ENCODE data around the gene MAP3K2.
A peak's percentile ranks its signal among the peaks of the same experiment; 100 is the strongest.

DNA sequence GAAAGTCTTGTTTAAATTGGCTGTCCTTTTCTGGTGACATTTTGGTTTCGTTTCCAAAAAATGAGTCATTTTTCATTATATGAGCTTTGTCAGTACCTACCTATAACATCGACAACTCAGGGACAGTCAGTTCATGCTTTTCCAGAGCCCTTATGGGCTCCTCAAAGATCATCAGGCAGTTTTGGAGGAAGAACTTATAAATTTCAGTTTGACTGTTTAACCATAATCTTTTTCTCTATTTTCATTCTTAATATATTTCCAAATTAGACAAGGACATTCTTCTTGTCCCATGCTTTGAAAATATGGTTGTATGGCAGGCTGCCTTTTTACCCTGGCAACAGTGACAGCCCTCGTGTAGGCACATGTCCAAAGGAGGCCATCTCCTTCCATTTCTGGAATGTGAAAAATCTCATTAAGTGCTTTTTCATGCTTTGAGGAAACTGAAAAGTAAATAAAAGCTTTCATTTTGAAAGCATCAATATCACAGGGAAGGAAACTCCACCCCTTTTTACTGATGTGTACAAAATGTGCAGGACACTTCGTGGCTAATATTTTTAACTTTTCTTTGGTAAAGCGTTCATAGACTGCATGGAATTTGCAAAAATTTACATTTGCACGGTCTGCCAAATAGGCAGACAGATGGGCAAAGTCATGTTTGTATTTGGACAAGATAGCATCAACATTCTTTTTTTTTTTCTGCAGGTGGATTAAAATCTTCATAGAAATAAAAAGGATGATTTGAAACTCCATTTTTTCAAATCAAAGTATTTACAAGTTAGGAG, 23.3 kb upstream of the MAP3K2 start:
- TF ChIP-seq CTCF (IDR thresholded peaks at IDR 0.05; ENCODE audit: low read depth, low read length, missing input control) (no peak), FOXA1 (IDR thresholded peaks at IDR 0.05) (no peak), EGR1 (IDR thresholded peaks at IDR 0.05; ENCODE audit: low read depth in 2 of 2) (no peak), ATF3 (IDR thresholded peaks at IDR 0.05) (no peak), REST (IDR thresholded peaks at IDR 0.05) (no peak), RAD21 (IDR thresholded peaks at IDR 0.05) (peak; percentile 10 to 12), JUND (IDR thresholded peaks at IDR 0.05) (peak in 1 of 2 donors; percentile 19), YY1 (IDR thresholded peaks at IDR 0.05) (peak; percentile 59), GABPA (IDR thresholded peaks at IDR 0.05 in 1 of 2, conservative IDR thresholded peaks at IDR 0.05 in 1 of 2) (no peak)
- TF ChIP-seq, protein P1, sequence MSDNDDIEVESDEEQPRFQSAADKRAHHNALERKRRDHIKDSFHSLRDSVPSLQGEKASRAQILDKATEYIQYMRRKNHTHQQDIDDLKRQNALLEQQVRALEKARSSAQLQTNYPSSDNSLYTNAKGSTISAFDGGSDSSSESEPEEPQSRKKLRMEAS (IDR thresholded peaks at IDR 0.05) = peak; percentile 6

All from liver (tissue), 3 donors.